Activated naive CD4-positive, alpha-beta T cell treated with anti-CD3 and anti-CD28 coated beads, Interleukin-2, amount 50 U/mL, for 24 hours (primary cell): ENCODE measurements around the gene SCUBE3.

Experiments
- H3K27ac Mint-ChIP-seq: one replicate; pipeline ENCODE4 v1.8.0; 2021; ENCODE audit warnings: mild to moderate bottlenecking, mixed read lengths
- H3K27me3 Mint-ChIP-seq: one replicate; pipeline ENCODE4 v1.8.0; 2021; ENCODE audit warnings: mixed read lengths
- H3K36me3 Mint-ChIP-seq: one replicate; pipeline ENCODE4 v1.8.0; 2021; ENCODE audit warnings: mixed read lengths
- H3K4me1 Mint-ChIP-seq: one replicate; pipeline ENCODE4 v1.8.0; 2021; ENCODE audit warnings: mixed read lengths
- H3K4me3 Mint-ChIP-seq: one replicate; pipeline ENCODE4 v1.8.0; 2021; ENCODE audit warnings: mild to moderate bottlenecking, mixed read lengths
- H3K9me3 Mint-ChIP-seq: one replicate; pipeline ENCODE4 v1.8.0; 2021; ENCODE audit warnings: mixed read lengths

SCUBE3 gene

GRCh38 chr6:35287671-35288396 is 74.1 kb downstream of the SCUBE3 start:
- Mint-ChIP-seq H3K9me3 (no peaks in the 10 kb centered on the region), H3K4me1 (no peaks in the 10 kb centered on the region), H3K27ac (no peak overlapping the region), H3K4me3 (no peak overlapping the region), H3K36me3 (peaks cover 9% of the 10 kb centered on the region), H3K27me3 (no peaks in the 10 kb centered on the region)

GRCh38 chr6:35288834-35289233 is 75.1 kb downstream of the SCUBE3 start:
- Mint-ChIP-seq H3K9me3 (no peaks in the 10 kb centered on the region), H3K27me3 (no peaks in the 10 kb centered on the region), H3K36me3 (peaks cover 8% of the 10 kb centered on the region), H3K27ac (no peak overlapping the region), H3K4me3 (no peak overlapping the region), H3K4me1 (no peaks in the 10 kb centered on the region)

- no peak overlapping the region for H3K27ac Mint-ChIP-seq
- no peaks in the 10 kb centered on the region for H3K9me3 Mint-ChIP-seq
Measured at GRCh38 chr6:35291491-35291890, 77.7 kb downstream of the SCUBE3 start.

GRCh38 chr6:35292494-35292893 is 78.7 kb downstream of the SCUBE3 start:
- H3K36me3 Mint-ChIP-seq = peaks cover 9% of the 10 kb centered on the region
- H3K27ac Mint-ChIP-seq = no peak overlapping the region
- H3K27me3 Mint-ChIP-seq = no peaks in the 10 kb centered on the region
- peaks cover 10% of the 10 kb centered on the region for H3K4me1 Mint-ChIP-seq
- H3K9me3 Mint-ChIP-seq = no peaks in the 10 kb centered on the region
- H3K4me3 Mint-ChIP-seq = no peak overlapping the region

More at GRCh38 chr6:35291491-35291890, 77.7 kb downstream of the SCUBE3 start:
- Mint-ChIP-seq H3K4me1 (peaks cover 6% of the 10 kb centered on the region), H3K36me3 (peaks cover 12% of the 10 kb centered on the region), H3K27me3 (no peaks in the 10 kb centered on the region), H3K4me3 (no peak overlapping the region)

DNA sequence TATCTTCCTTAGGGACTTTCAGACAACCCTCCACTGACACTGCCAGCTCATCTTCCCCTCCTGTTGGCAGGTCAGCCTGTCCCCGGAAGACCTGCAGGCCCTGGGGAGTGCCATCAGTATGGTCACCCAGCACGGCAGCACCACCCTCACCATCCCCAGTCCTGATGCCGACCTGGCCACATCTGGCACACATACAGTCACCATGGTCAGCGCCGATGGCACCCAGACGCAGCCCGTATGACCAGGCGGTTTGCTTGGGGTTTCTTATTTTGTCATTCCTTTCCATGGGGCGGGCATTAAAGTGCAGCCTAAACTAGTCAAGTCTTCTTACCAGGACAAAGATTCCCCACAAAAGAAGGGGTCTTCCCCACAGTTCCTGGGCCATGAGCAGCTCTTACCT is 79.9 kb downstream of the SCUBE3 start:
- H3K9me3 Mint-ChIP-seq = no peaks in the 10 kb centered on the region
- no peaks in the 10 kb centered on the region for H3K27me3 Mint-ChIP-seq
- H3K27ac Mint-ChIP-seq = no peak overlapping the region
- H3K4me1 Mint-ChIP-seq = peaks cover 12% of the 10 kb centered on the region
- peaks cover 9% of the 10 kb centered on the region for H3K36me3 Mint-ChIP-seq
- H3K4me3 Mint-ChIP-seq = no peak overlapping the region

DNA sequence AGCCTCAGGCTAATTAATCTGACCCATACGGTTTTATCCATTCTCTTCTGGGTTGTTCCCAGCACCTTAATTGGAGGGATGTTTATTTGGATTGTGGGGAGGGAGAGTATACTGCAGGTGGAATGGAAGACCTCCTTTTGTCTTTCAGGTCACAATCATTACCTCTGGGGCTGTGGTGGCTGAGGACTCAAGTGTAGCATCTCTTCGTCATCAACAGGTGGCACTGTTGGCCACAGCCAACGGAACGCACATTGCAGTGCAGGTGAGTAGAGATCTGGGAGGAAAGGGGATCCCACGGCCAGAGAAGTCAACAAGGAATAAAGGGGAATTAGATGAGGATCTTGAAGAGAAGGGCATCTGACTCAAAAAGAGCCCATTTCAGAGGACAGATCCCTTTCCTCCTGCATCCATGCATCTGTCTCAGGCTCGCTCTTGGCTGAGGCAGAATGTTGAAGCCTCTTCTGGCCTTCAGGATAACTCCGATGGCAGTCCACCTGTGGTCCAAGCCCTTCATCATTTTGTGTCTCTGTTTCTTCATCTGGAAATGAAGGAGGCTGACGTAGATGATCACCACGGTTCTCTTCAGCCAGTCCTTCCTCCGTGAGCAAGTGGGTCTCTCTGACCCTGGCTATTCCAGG is 80.7 kb downstream of the SCUBE3 start:
- Mint-ChIP-seq H3K27me3 (no peaks in the 10 kb centered on the region), H3K4me1 (peaks cover 19% of the 10 kb centered on the region), H3K9me3 (no peaks in the 10 kb centered on the region), H3K27ac (peak overlapping the region; percentile 47), H3K36me3 (peaks cover 9% of the 10 kb centered on the region), H3K4me3 (no peak overlapping the region)

DNA sequence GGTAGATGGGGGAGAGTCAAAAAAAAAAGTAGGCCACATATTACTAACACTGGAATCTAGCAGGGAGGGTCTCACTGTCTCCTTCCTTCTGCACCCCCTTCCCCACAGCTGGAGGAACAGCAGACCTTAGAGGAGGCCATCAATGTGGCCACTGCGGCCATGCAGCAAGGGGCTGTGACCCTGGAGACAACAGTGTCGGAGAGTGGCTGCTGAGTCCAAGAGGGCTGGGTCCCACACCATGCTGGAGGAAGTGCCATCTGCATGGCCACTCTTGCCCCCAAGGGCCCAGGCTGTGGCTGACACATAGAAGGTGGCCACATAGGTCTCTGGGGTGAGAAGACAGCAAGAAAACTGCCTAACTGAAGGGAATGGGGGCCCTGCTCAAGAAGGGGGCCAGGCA is 81.3 kb downstream of the SCUBE3 start:
- Mint-ChIP-seq H3K9me3 (no peaks in the 10 kb centered on the region), H3K4me3 (no peak overlapping the region), H3K27me3 (no peaks in the 10 kb centered on the region), H3K27ac (no peak overlapping the region), H3K4me1 (peaks cover 26% of the 10 kb centered on the region), H3K36me3 (peaks cover 9% of the 10 kb centered on the region)

DNA sequence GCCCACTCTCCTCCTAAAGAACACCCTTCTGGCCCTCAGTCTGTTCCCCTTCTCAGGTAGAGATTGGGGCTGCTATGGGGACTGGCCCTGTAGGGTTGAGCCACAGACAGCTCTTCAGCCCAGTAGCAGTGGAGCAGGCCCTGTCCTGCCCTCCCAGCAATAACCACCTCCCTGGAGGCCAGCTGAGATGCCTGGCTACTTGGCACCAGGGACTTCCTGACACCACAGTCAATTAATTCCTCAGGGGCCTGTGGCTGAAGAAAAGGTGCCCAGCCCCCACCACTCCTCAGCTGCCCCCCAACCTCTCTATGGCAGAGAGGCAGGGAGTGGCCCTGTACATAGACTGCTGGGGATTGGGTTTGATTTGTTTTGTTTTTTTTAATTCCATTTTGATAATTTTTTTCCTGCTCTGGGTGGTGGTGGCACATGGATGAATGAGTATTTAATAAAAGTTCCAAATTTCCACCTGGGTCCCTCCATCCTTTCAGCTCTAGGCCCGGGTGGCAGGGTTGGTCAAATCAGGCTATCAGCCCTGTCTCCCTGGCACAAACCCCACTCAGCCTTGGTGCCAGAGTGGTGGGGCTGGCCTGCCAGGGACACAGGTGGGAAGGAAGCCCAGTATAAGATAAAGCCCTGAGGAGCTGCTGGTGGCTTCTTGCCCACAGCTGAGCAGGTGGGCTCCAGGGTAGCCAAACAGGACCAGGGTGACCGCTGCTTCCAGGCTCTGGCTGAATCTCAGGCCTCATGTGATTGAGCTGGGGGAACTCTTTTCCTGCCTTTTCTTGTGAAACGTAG is 82.0 kb downstream of the SCUBE3 start:
- Mint-ChIP-seq H3K9me3 (no peaks in the 10 kb centered on the region), H3K27me3 (no peaks in the 10 kb centered on the region), H3K4me3 (no peak overlapping the region), H3K36me3 (peaks cover 9% of the 10 kb centered on the region), H3K4me1 (peaks cover 32% of the 10 kb centered on the region), H3K27ac (no peak overlapping the region)

DNA sequence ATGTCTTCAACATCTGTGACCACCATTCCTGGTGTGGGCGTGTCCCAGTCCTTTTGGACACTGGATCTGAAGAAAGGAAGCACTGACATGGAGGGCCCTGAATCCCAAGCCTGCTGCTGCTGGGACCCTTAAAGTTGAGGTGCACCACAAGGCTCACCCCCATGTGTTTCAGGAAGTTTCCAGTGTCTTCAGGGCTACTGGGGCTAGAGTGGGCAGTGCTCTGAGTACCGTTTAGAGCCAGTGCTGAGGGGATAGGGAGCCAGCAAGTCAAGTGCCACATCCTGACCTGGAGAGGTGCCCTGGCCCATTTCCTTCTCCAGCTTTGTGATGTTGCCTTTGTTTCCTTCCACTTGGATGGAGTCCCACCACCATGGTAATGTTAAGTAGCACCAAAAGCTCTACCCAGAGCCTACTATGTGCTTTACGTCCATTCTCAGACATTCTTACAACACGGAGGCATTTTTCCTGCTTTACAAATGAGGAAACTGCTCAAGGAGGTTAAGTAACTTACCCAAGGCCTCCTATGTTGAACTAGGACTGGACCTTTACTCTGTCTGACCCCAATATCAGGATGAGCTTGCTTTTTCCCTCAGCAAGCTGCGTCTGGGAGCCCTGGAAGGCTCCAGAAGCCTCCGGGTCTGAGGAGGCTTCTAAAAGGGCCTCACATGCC is 83.3 kb downstream of the SCUBE3 start:
- H3K27me3 Mint-ChIP-seq = no peaks in the 10 kb centered on the region
- peaks cover 44% of the 10 kb centered on the region for H3K4me1 Mint-ChIP-seq
- peak overlapping the region; percentile 87 for H3K4me3 Mint-ChIP-seq
- H3K9me3 Mint-ChIP-seq = no peaks in the 10 kb centered on the region
- H3K36me3 Mint-ChIP-seq = peaks cover 6% of the 10 kb centered on the region
- peak overlapping the region; percentile 55 for H3K27ac Mint-ChIP-seq

DNA sequence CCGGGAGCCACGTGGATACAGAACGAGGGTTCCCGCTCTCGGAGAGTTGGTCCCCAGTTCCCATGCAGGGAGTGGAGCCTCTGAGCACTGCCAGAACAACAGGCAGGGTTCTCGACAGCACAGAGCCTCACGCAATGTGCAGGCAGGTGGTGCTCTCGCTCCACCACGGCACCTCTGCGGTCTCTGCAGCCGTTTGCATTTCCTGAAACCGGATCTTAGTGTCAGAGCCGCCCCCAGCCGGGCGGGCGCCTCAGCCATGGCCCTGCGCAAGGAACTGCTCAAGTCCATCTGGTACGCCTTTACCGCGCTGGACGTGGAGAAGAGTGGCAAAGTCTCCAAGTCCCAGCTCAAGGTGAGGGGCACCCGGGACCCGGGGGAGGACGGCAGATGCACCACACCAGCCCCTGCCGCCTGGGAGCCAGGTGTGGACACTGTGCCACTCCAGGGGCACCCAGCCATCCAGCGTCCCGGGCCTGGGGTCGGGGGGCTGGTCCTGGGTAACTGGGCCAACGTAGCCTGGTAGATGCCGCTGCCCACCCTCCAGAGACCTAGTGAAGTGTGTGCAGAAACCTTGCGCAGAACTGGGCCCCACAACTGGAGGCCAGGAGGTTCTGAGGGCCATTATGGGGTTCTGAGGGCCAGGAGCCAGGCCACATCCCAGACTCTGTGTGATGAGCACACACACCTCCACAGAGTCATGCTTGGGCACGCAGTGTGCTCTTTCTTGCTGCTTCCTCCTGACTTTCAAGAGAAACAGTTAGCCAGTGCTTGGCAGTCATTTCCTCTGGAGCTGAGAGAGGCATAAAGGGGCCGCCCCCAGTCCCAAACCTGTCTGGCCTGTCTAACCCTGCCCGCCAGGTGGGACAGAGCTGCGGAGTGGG is 84.1 kb downstream of the SCUBE3 start, which contains the start of gene DEF6:
Gene DEF6 (plus strand): TSS at position 218 of the 881 bp plus-strand sequence. CDS start 39 bp downstream, at position 257.
- Mint-ChIP-seq H3K4me3 (peak within 1 kb of the TSS; percentile 87), H3K36me3 (peaks cover 6% of the 10 kb centered on the region), H3K9me3 (no peaks in the 10 kb centered on the region), H3K27ac (peak within 1 kb of the TSS; percentile 97), H3K27me3 (no peaks in the 10 kb centered on the region), H3K4me1 (peaks cover 52% of the 10 kb centered on the region)

- peaks cover 5% of the 10 kb centered on the region for H3K36me3 Mint-ChIP-seq
- no peaks in the 10 kb centered on the region for H3K27me3 Mint-ChIP-seq
- H3K9me3 Mint-ChIP-seq = no peaks in the 10 kb centered on the region
- H3K27ac Mint-ChIP-seq = peak overlapping the region; percentile 97
- peaks cover 60% of the 10 kb centered on the region for H3K4me1 Mint-ChIP-seq
- peak overlapping the region; percentile 87 for H3K4me3 Mint-ChIP-seq
Measured at GRCh38 chr6:35298625-35299140, 84.9 kb downstream of the SCUBE3 start.

DNA sequence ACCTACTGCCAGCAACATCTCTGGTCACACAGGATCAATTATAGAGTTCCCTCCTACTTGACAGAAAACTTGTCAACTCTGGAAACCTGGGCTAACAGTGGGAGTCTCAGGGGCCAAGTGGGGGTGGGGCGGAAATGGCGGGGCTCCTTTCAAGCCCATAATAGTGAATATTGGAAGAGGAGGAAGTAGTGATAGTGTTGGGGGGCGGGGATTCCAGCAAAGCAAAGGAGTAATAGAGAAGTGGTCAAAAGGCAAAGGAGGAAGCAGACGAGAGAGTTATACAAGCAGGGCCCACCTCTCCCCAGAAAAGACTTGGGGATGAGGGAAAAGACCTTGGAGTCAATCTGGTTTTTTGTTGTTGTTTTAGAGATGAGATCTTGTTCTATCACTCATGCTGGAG is 85.9 kb downstream of the SCUBE3 start:
- H3K36me3 Mint-ChIP-seq = peaks cover 8% of the 10 kb centered on the region
- H3K9me3 Mint-ChIP-seq = no peaks in the 10 kb centered on the region
- peak overlapping the region; percentile 87 for H3K4me3 Mint-ChIP-seq
- no peaks in the 10 kb centered on the region for H3K27me3 Mint-ChIP-seq
- peaks cover 63% of the 10 kb centered on the region for H3K4me1 Mint-ChIP-seq
- peak overlapping the region; percentile 97 for H3K27ac Mint-ChIP-seq

DNA sequence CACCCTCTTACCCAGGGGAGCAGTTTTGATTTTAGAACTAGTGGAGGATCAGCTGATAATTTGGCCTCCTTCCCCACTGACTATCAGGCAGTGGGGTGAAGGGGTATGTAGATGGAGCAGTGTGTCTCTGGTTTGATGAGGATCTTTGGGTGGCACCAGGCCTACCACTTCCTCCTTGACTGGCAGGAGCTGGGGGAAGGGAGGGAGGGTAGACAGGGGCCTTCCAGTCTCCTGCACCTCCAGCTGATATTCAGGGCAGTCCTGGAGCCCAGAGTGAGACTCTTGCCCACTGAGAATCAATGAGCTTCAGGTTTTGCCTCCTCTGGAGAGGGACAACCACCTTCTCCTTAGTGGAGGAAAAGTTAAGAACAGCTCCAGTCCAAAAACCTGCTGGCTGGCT is 87.1 kb downstream of the SCUBE3 start:
- no peaks in the 10 kb centered on the region for H3K27me3 Mint-ChIP-seq
- peaks cover 8% of the 10 kb centered on the region for H3K36me3 Mint-ChIP-seq
- H3K27ac Mint-ChIP-seq = peak overlapping the region; percentile 97
- H3K4me1 Mint-ChIP-seq = peaks cover 63% of the 10 kb centered on the region
- H3K9me3 Mint-ChIP-seq = no peaks in the 10 kb centered on the region
- peak overlapping the region; percentile 87 for H3K4me3 Mint-ChIP-seq
